NCI-H2107 treated with DMSO at 0.1 percent for 48 hours (cell line): Measurements from ENCODE around the gene CWC27.

Experiments used
- DNase-seq: peaks from one replicate; lab custom pipeline; 2025; ENCODE audit not compliant: unreplicated experiment; lab: John Stamatoyannopoulos, UW

The CWC27 gene

GRCh38 chr5:64971513-64971912, 202.8 kb downstream of the CWC27 start:
- DNase-seq, result no peak

GRCh38 chr5:64971990-64972389, 203.3 kb downstream of the CWC27 start:
- DNase-seq, result no peak

- DNase-seq, result no peak
Observed at GRCh38 chr5:64972591-64972990, 203.9 kb downstream of the CWC27 start.

- DNase-seq, result no peak
Observed at GRCh38 chr5:64973215-64973614, 204.5 kb downstream of the CWC27 start.

GRCh38 chr5:64977779-64978178, 209.0 kb downstream of the CWC27 start:
- DNase-seq, result no peak

GRCh38 chr5:64978546-64978945, 209.8 kb downstream of the CWC27 start:
- no peak for DNase-seq

- DNase-seq, result no peak
Observed at GRCh38 chr5:64979531-64979930, 210.8 kb downstream of the CWC27 start.

GRCh38 chr5:64980176-64980575, 211.4 kb downstream of the CWC27 start:
- DNase-seq, result no peak

GRCh38 chr5:64987768-64988167, 219.0 kb downstream of the CWC27 start:
- DNase-seq, result no peak

- no peak for DNase-seq
Observed at GRCh38 chr5:65009207-65009606, 240.5 kb downstream of the CWC27 start.

GRCh38 chr5:65010841-65011240, 242.1 kb downstream of the CWC27 start:
- no peak for DNase-seq

GRCh38 chr5:65012301-65012892, 243.7 kb downstream of the CWC27 start:
- no peak for DNase-seq

GRCh38 chr5:65013166-65013565, 244.4 kb downstream of the CWC27 start:
- no peak for DNase-seq

- no peak for DNase-seq
Observed at GRCh38 chr5:65014769-65015168, 246.0 kb downstream of the CWC27 start.

- no peak for DNase-seq
Observed at GRCh38 chr5:65015767-65016166, 247.0 kb downstream of the CWC27 start.

- no peak for DNase-seq
Observed at GRCh38 chr5:65017636-65018035, 248.9 kb downstream of the CWC27 start.

- DNase-seq, result no peak
Observed at GRCh38 chr5:65018763-65019162, 250.0 kb downstream of the CWC27 start.

- no peak for DNase-seq
Observed at GRCh38 chr5:65020492-65020891, 251.8 kb downstream of the CWC27 start.

GRCh38 chr5:65021527-65022226, 252.9 kb downstream of the CWC27 start:
- no peak for DNase-seq

- no peak for DNase-seq
Observed at GRCh38 chr5:65022932-65023331, 254.2 kb downstream of the CWC27 start.

- DNase-seq, result no peak
Observed at GRCh38 chr5:65024681-65025080, 256.0 kb downstream of the CWC27 start.

GRCh38 chr5:65026816-65027548, 258.3 kb downstream of the CWC27 start:
- DNase-seq, result no peak
